Measurements from ENCODE around the gene DPEP2. TPM values are rescaled to one million over a fixed set of nuclear protein-coding genes. Genes with fewer than 3 reads are reported as not detected.

DPEP2 gene
- total and polyA plus RNA-seq, 8 donors, result 2.3 to 12.6 (median 3.4) TPM

GRCh38 chr16:67968400-67969253, 30.7 kb downstream of the DPEP2 start, which contains the start of gene SLC12A4:
Gene SLC12A4, minus strand, starts transcription at chr16:67968637. Its CDS starts 84 bp downstream, at chr16:67968553.
- no peaks in the 10 kb centered on the region for H3K27me3 ChIP-seq
- H3K36me3 ChIP-seq, result no peaks in the 10 kb centered on the region
- ATAC-seq, result peak; percentile 93
- H3K4me3 ChIP-seq, result peak within 1 kb of the TSS; percentile 81 to 92
- no peak for TF ChIP-seq CTCF (IDR thresholded peaks at IDR 0.05)
- H3K4me1 ChIP-seq, result peaks cover 23 to 48% of the 10 kb centered on the region in 2 donors
- DNase-seq, result peak; percentile 84 to 96 (median 90)
- intact Hi-C loops (cut with DNase I), result no loop called here
- peak within 1 kb of the TSS; percentile 88 to 93 for H3K27ac ChIP-seq
- no peaks in the 10 kb centered on the region for H3K9me3 ChIP-seq

- intact Hi-C loops (cut with DNase I), result no loop called here
- Histone ChIP-seq H3K36me3 (no peaks in the 10 kb centered on the region), H3K9me3 (no peaks in the 10 kb centered on the region), H3K27me3 (no peaks in the 10 kb centered on the region), H3K4me1 (peaks cover 23 to 55% of the 10 kb centered on the region in 2 donors), H3K4me3 (peak overlapping the region; percentile 81 to 92), H3K27ac (peak overlapping the region; percentile 88 to 93)
- peak in 2 of 4 donors; percentile 35 to 89 for DNase-seq
- no peak for TF ChIP-seq CTCF (IDR thresholded peaks at IDR 0.05)
- peak; percentile 44 for ATAC-seq
Observed at GRCh38 chr16:67967958-67968399, 31.3 kb downstream of the DPEP2 start.

GRCh38 chr16:67967183-67967957, 31.9 kb downstream of the DPEP2 start:
- DNase-seq (no peak), ATAC-seq (peak; percentile 12)
- no peaks in the 10 kb centered on the region for H3K9me3 ChIP-seq
- intact Hi-C loops (cut with DNase I), result no loop called here
- no peak for TF ChIP-seq CTCF (IDR thresholded peaks at IDR 0.05)
- peaks cover 0 to 3% of the 10 kb centered on the region in 2 donors for H3K36me3 ChIP-seq
- H3K4me1 ChIP-seq, result peaks cover 23 to 59% of the 10 kb centered on the region in 2 donors
- peak overlapping the region; percentile 81 to 92 for H3K4me3 ChIP-seq
- H3K27ac ChIP-seq, result peak overlapping the region; percentile 88 to 93
- H3K27me3 ChIP-seq, result no peaks in the 10 kb centered on the region

- DNase-seq, result peak in 2 of 4 donors; percentile 56 to 78
- ATAC-seq, result peak; percentile 48
- no peak for TF ChIP-seq CTCF (IDR thresholded peaks at IDR 0.05)
- Histone ChIP-seq H3K27me3 (no peaks in the 10 kb centered on the region), H3K27ac (peak overlapping the region; percentile 53 to 88), H3K4me1 (peaks cover 23 to 66% of the 10 kb centered on the region in 2 donors), H3K4me3 (peak overlapping the region; percentile 81 to 92), H3K36me3 (peaks cover 0 to 10% of the 10 kb centered on the region in 2 donors), H3K9me3 (no peaks in the 10 kb centered on the region)
- intact Hi-C loops (cut with DNase I), result no loop called here
Observed at GRCh38 chr16:67966549-67967182, 32.6 kb downstream of the DPEP2 start.
